Karpas-422 (cell line): Measurements from ENCODE around the gene TAOK1. TPM values are rescaled to one million over a fixed set of nuclear protein-coding genes. Genes with fewer than 3 reads are reported as not detected.

Experiments
- DNase-seq: peaks from one replicate; pipeline ENCODE4 v3.0.0-alpha.2; 2015
- H2AFZ ChIP-seq: fragments of 200-600 bp; sonication (generic); 2 replicates; pipeline ENCODE4 v1.6.1; 2014; ENCODE audit warnings: antibody characterized with exemption, low read length, mixed read lengths
- H3K27ac ChIP-seq: fragments of 200-600 bp; sonication (generic); 2 replicates; pipeline ENCODE4 v1.5.1; 2014; ENCODE audit warnings: mild to moderate bottlenecking, low read length, moderate library complexity
- H3K27me3 ChIP-seq: fragments of 200-600 bp; sonication (generic); 2 replicates; pipeline ENCODE4 v1.6.1; 2014; ENCODE audit warnings: low read length, mixed read lengths
- H3K36me3 ChIP-seq: fragments of 200-600 bp; sonication (generic); 2 replicates; pipeline ENCODE4 v1.6.1; 2014; ENCODE audit warnings: low read length, mixed read lengths; ENCODE audit not compliant: insufficient read depth
- H3K4me1 ChIP-seq: fragments of 200-600 bp; sonication (generic); 2 replicates; pipeline ENCODE4 v1.6.1; 2014; ENCODE audit warnings: mild to moderate bottlenecking, low read length, mixed read lengths
- H3K4me2 ChIP-seq: fragments of 200-600 bp; sonication (generic); 2 replicates; pipeline ENCODE4 v1.6.1; 2014; ENCODE audit warnings: low read length, low read depth, mild to moderate bottlenecking; ENCODE audit not compliant: poor library complexity, severe bottlenecking
- H3K4me3 ChIP-seq: fragments of 200-600 bp; sonication (generic); 2 replicates; pipeline ENCODE4 v1.5.1; 2014; ENCODE audit warnings: mild to moderate bottlenecking, antibody characterized with exemption, low read length, mixed read lengths
- H3K79me2 ChIP-seq: fragments of 200-600 bp; sonication (generic); 2 replicates; pipeline ENCODE4 v1.6.1; 2014; ENCODE audit warnings: mild to moderate bottlenecking, low read length, mixed read lengths
- H3K9ac ChIP-seq: fragments of 200-600 bp; sonication (generic); 2 replicates; pipeline ENCODE4 v1.6.0; 2014; ENCODE audit warnings: low read length
- H3K9me2 ChIP-seq: fragments of 200-600 bp; sonication (generic), shearing (Covaris generic); replicated peaks from 2 replicates; pipeline ENCODE4 v1.6.0; 2014; ENCODE audit warnings: mild to moderate bottlenecking, low read length, moderate library complexity; ENCODE audit not compliant: insufficient read depth
- H3K9me3 ChIP-seq: fragments of 300-700, 200-600 bp; sonication (generic); 2 replicates; pipeline ENCODE4 v1.6.1; 2014; ENCODE audit warnings: low read length, mixed read lengths
- H4K20me1 ChIP-seq: fragments of 200-600 bp; sonication (generic); 2 replicates; pipeline ENCODE4 v1.6.1; 2014; ENCODE audit warnings: mild to moderate bottlenecking, antibody characterized with exemption, low read length, low read depth; ENCODE audit not compliant: insufficient read depth
- total RNA-seq: library from RNA; depleted of rRNA; stranded (reverse); fragments of >200 nt; shearing (Covaris generic); gene quantifications from 2 replicates; pipeline ENCODE4 v1.2.3, GENCODE V29; 2014; ENCODE audit warnings: low replicate concordance

The TAOK1 gene
- total RNA-seq, 1 experiment from 2014 or later, result 39.6 TPM

- peak; percentile 78 for DNase-seq
- Histone ChIP-seq H3K79me2 (peaks cover 7% of the 10 kb centered on the region), H3K4me1 (peaks cover 52% of the 10 kb centered on the region), H3K36me3 (no peaks in the 10 kb centered on the region), H4K20me1 (peaks cover 37% of the 10 kb centered on the region), H3K9me2 (no peaks in the 10 kb centered on the region), H3K27ac (no peak overlapping the region), H2AFZ (peak overlapping the region; percentile 73; the same call in 1 of the 2 replicates), H3K9me3 (no peaks in the 10 kb centered on the region), H3K4me2 (peak overlapping the region; percentile 94), H3K4me3 (peak overlapping the region; percentile 83), H3K27me3 (no peaks in the 10 kb centered on the region), H3K9ac (peak overlapping the region; percentile 76)
Observed at GRCh38 chr17:29593591-29594518, 203.7 kb downstream of the TAOK1 start.

DNA sequence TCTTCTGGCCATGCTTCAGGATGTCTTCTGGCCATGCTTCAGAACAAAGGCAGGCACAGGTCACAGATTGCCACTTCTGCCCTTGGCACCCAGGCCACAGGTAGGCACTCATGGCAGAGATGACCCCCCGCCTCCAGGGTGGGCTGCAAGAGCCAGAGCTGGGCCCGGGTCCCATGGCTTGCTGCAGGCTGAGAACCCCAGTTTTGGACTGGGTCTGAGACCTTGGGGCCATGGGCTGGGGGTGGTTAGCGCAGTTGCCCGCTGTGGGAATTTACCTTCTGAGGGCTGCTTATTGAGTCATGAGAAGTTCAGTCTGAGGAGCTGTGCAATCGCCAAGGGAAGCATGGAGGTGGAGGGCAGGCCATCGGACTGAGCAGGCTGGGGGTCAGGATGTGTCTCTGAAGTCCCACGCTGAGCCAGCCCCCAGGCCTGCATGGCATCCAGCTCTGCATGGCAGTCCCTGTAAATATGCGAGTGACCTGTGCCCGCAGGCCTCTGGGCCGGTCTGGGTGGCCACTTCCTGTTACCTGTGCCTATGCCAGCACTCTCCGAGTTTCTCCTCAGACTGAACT, 204.4 kb downstream of the TAOK1 start:
- no peak for DNase-seq
- peak overlapping the region; percentile 94 for H3K4me2 ChIP-seq

GRCh38 chr17:29595107-29595942, 205.2 kb downstream of the TAOK1 start:
- H3K27me3 ChIP-seq, result no peaks in the 10 kb centered on the region
- H3K9me3 ChIP-seq, result no peaks in the 10 kb centered on the region
- DNase-seq, result no peak
- H3K27ac ChIP-seq, result no peak overlapping the region
- no peak overlapping the region for H3K9ac ChIP-seq
- no peak overlapping the region for H3K4me3 ChIP-seq
- peaks cover 48% of the 10 kb centered on the region for H4K20me1 ChIP-seq
- H3K4me1 ChIP-seq, result peaks cover 50% of the 10 kb centered on the region
- H2AFZ ChIP-seq, result no peak overlapping the region
- H3K79me2 ChIP-seq, result peaks cover 5% of the 10 kb centered on the region; the same call in 1 of the 2 replicates
- no peaks in the 10 kb centered on the region for H3K9me2 ChIP-seq
- no peaks in the 10 kb centered on the region for H3K36me3 ChIP-seq
- no peak overlapping the region for H3K4me2 ChIP-seq

More for the DNA sequence above, 204.4 kb downstream of the TAOK1 start:
- Histone ChIP-seq H3K9ac (peak overlapping the region; percentile 76), H2AFZ (no peak overlapping the region), H3K27me3 (no peaks in the 10 kb centered on the region), H3K9me2 (no peaks in the 10 kb centered on the region), H3K36me3 (no peaks in the 10 kb centered on the region), H3K9me3 (no peaks in the 10 kb centered on the region), H3K4me1 (peaks cover 55% of the 10 kb centered on the region), H3K27ac (no peak overlapping the region), H3K79me2 (peaks cover 5% of the 10 kb centered on the region; the same call in 1 of the 2 replicates), H4K20me1 (peaks cover 44% of the 10 kb centered on the region), H3K4me3 (peak overlapping the region; percentile 83)

DNA sequence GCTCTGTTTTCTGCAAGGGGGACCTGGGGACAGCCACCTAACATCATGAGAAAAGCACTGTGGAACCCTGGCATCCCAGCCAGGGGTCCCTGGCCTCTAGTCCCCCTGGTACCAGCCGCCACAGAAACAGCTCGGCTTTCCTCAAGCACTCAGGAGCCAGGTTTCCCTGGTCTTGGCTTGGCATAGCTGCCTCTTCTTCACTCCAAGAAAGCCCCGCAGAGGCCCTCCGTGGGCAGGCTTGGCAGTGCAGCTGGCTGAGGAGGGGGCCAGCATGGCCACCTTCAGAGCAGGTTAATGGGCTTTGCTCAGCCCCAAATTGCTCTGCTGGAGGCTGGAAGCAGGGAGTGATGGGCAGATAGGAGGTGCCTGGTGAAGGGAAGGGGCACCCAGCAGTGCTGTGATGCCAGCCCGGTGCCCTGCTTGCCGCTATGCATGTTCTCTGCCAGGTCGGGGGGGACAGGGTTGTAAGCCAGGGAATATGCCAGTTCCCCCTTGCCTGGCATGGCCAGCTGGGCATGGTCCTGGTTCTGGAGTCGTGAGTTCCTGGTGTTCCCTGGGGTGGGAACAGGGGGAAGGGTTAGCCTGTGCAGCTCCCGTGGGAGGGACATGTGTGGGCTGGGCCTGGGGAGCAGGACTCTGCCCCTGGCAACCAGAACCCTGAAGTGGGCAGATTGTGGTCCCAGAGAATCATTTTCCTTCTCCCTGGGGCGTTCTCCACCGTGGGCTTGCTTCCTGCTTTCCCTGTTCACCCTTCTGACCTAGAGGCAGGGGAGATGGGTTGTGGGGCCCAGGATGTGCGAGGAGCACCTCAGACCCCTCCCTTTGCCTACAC, 206.0 kb downstream of the TAOK1 start:
- Histone ChIP-seq H3K27ac (no peak overlapping the region), H2AFZ (no peak overlapping the region), H3K4me3 (no peak overlapping the region), H3K4me1 (peaks cover 48% of the 10 kb centered on the region), H3K9ac (no peak overlapping the region), H3K9me2 (no peaks in the 10 kb centered on the region), H4K20me1 (peaks cover 50% of the 10 kb centered on the region), H3K4me2 (no peak overlapping the region), H3K79me2 (peaks cover 5% of the 10 kb centered on the region; the same call in 1 of the 2 replicates), H3K9me3 (no peaks in the 10 kb centered on the region), H3K36me3 (no peaks in the 10 kb centered on the region), H3K27me3 (no peaks in the 10 kb centered on the region)
- no peak for DNase-seq

GRCh38 chr17:29596811-29597210, 206.6 kb downstream of the TAOK1 start:
- Histone ChIP-seq H2AFZ (no peak overlapping the region), H3K9me3 (no peaks in the 10 kb centered on the region), H3K79me2 (peaks cover 5% of the 10 kb centered on the region; the same call in 1 of the 2 replicates), H4K20me1 (peaks cover 55% of the 10 kb centered on the region), H3K27ac (no peak overlapping the region), H3K9ac (no peak overlapping the region), H3K4me3 (no peak overlapping the region), H3K4me1 (peaks cover 42% of the 10 kb centered on the region), H3K4me2 (no peak overlapping the region), H3K9me2 (no peaks in the 10 kb centered on the region), H3K36me3 (no peaks in the 10 kb centered on the region), H3K27me3 (no peaks in the 10 kb centered on the region)
- no peak for DNase-seq

- peaks cover 7% of the 10 kb centered on the region; the same call in 1 of the 2 replicates for H3K79me2 ChIP-seq
- H3K4me1 ChIP-seq, result peaks cover 34% of the 10 kb centered on the region
- no peak overlapping the region for H3K9ac ChIP-seq
- H2AFZ ChIP-seq, result no peak overlapping the region
- no peaks in the 10 kb centered on the region for H3K9me2 ChIP-seq
- no peaks in the 10 kb centered on the region for H3K9me3 ChIP-seq
- H3K27me3 ChIP-seq, result no peaks in the 10 kb centered on the region
- H3K4me2 ChIP-seq, result no peak overlapping the region
- H3K36me3 ChIP-seq, result no peaks in the 10 kb centered on the region
- no peak overlapping the region for H3K27ac ChIP-seq
- no peak for DNase-seq
- H3K4me3 ChIP-seq, result no peak overlapping the region
- H4K20me1 ChIP-seq, result peaks cover 55% of the 10 kb centered on the region
Observed at GRCh38 chr17:29597361-29598172, 207.4 kb downstream of the TAOK1 start.
